ENCODE data around the gene MARK3.

Gene MARK3

DNA sequence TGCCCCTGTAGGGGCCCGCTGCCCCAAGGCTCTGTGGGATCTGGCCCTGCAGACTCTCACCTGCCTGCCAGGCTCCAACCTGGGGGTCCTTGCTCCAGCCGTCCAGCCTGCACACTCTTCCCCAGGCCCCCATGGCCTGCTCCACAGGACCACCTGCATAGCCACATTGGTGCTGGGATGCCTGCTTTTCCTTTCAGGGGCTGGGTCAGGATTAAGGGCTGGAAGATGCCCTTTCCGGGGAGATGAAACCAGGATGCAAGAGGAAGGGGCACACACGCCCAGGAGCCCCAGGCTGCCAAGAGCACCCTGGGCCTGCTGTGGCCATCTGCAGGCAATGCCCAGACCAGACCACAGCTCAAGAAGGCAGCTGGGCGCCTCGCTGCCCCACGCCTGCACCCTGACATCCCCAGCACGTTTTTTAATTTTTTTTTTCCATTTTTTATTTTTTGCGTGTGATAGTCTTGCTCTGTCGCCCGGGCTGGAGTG is 162.3 kb downstream of the MARK3 start:
- no peaks in the 10 kb centered on the region for H3K27me3 ChIP-seq (ENCODE audit: control insufficient read depth in 5 of 5, insufficient read depth in 4 of 5, low read length in 5 of 5)
- H3K4me1 ChIP-seq (ENCODE audit: control insufficient read depth in 5 of 5, insufficient read depth in 5 of 5, low read length in 5 of 5) = peaks cover 7 to 63% (median 59%) of the 10 kb centered on the region in 5 donors
- no peak overlapping the region for H3K9ac ChIP-seq (ENCODE audit: low read length in 5 of 5)

GRCh38 chr14:103547941-103548462 is 162.8 kb downstream of the MARK3 start:
- Histone ChIP-seq H3K36me3 (ENCODE audit: control insufficient read depth in 5 of 5, insufficient read depth in 5 of 5, low read length in 5 of 5) (peaks cover 0 to 2% (median 0%) of the 10 kb centered on the region in 5 donors), H3K27me3 (ENCODE audit: control insufficient read depth in 5 of 5, insufficient read depth in 4 of 5, low read length in 5 of 5) (no peaks in the 10 kb centered on the region), H3K27ac (ENCODE audit: low read depth, low read length) (no peak overlapping the region), H3K4me1 (ENCODE audit: control insufficient read depth in 5 of 5, insufficient read depth in 5 of 5, low read length in 5 of 5) (peaks cover 10 to 63% (median 59%) of the 10 kb centered on the region in 5 donors), H3K4me3 (ENCODE audit: low read depth in 1 of 5, low read length in 5 of 5) (no peak overlapping the region), H3K9me3 (ENCODE audit: control insufficient read depth in 5 of 5, low read length in 5 of 5) (no peaks in the 10 kb centered on the region), H3K9ac (ENCODE audit: low read length in 5 of 5) (no peak overlapping the region)

More for the DNA sequence above, 162.3 kb downstream of the MARK3 start:
- H3K9me3 ChIP-seq (ENCODE audit: control insufficient read depth in 5 of 5, low read length in 5 of 5) = no peaks in the 10 kb centered on the region
- H3K36me3 ChIP-seq (ENCODE audit: control insufficient read depth in 5 of 5, insufficient read depth in 5 of 5, low read length in 5 of 5) = peaks cover 0 to 2% (median 0%) of the 10 kb centered on the region in 5 donors
- no peak overlapping the region for H3K27ac ChIP-seq (ENCODE audit: low read depth, low read length)
- no peak overlapping the region for H3K4me3 ChIP-seq (ENCODE audit: low read depth in 1 of 5, low read length in 5 of 5)

GRCh38 chr14:103548463-103549351 is 163.5 kb downstream of the MARK3 start:
- Histone ChIP-seq H3K4me3 (ENCODE audit: low read depth in 1 of 5, low read length in 5 of 5) (no peak overlapping the region), H3K27ac (ENCODE audit: low read depth, low read length) (no peak overlapping the region), H3K36me3 (ENCODE audit: control insufficient read depth in 5 of 5, insufficient read depth in 5 of 5, low read length in 5 of 5) (peaks cover 0 to 2% (median 0%) of the 10 kb centered on the region in 5 donors), H3K4me1 (ENCODE audit: control insufficient read depth in 5 of 5, insufficient read depth in 5 of 5, low read length in 5 of 5) (peaks cover 10 to 57% (median 53%) of the 10 kb centered on the region in 5 donors), H3K9ac (ENCODE audit: low read length in 5 of 5) (no peak overlapping the region), H3K9me3 (ENCODE audit: control insufficient read depth in 5 of 5, low read length in 5 of 5) (no peaks in the 10 kb centered on the region), H3K27me3 (ENCODE audit: control insufficient read depth in 5 of 5, insufficient read depth in 4 of 5, low read length in 5 of 5) (no peaks in the 10 kb centered on the region)

DNA sequence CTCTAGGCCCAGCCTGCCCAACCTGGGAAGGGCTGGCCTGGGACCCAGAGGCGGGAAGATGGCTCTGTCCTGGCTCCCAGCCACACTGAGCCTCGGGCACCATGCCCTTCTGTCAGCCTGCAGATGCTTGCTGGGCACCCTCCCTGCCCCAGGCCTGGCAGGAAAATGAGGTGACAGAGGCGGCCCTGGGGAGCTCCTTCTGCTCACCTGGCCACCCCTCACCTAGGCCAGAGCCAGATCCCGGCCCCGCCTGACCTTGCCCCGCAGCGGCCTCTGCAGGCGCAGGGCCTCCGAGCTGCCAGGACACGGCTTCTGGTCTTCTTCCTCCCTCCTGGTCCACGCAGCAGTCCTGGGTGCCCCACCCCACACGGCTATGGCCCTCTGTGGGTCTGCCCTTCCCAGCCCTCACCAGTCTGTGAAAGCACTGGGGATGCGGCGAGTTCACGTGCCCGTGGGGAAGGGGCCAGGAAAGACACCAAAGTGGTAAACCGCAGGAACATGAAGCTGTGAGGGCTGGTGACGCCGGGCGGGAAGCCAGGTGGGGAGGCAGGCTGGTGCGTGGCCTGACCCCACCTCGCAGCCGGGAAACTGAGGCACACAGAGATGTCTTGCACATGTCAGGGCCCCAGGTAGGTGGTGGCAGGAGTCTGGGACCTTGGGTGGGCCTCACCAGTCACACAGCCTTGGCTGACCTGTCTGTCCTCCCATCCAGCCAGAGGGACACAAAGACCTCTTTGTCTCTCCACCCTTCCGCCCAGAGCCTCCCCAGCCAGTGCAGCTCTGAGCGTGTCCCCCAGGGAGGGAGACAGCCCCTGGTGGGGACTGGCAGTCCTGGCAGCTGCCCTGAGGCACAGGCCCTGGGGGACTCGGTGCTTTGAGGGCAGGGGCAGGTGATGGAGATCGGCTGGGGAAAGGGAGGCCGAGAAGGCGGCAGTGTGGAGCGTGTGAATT is 164.4 kb downstream of the MARK3 start:
- Histone ChIP-seq H3K36me3 (ENCODE audit: control insufficient read depth in 5 of 5, insufficient read depth in 5 of 5, low read length in 5 of 5) (peaks cover 0 to 2% (median 0%) of the 10 kb centered on the region in 5 donors), H3K9me3 (ENCODE audit: control insufficient read depth in 5 of 5, low read length in 5 of 5) (no peaks in the 10 kb centered on the region), H3K4me1 (ENCODE audit: control insufficient read depth in 5 of 5, insufficient read depth in 5 of 5, low read length in 5 of 5) (peaks cover 10 to 48% (median 44%) of the 10 kb centered on the region in 5 donors), H3K4me3 (ENCODE audit: low read depth in 1 of 5, low read length in 5 of 5) (no peak overlapping the region), H3K9ac (ENCODE audit: low read length in 5 of 5) (peak overlapping the region in 2 of 5 donors; percentile 8 to 41), H3K27ac (ENCODE audit: low read depth, low read length) (peak overlapping the region; percentile 38), H3K27me3 (ENCODE audit: control insufficient read depth in 5 of 5, insufficient read depth in 4 of 5, low read length in 5 of 5) (no peaks in the 10 kb centered on the region)

DNA sequence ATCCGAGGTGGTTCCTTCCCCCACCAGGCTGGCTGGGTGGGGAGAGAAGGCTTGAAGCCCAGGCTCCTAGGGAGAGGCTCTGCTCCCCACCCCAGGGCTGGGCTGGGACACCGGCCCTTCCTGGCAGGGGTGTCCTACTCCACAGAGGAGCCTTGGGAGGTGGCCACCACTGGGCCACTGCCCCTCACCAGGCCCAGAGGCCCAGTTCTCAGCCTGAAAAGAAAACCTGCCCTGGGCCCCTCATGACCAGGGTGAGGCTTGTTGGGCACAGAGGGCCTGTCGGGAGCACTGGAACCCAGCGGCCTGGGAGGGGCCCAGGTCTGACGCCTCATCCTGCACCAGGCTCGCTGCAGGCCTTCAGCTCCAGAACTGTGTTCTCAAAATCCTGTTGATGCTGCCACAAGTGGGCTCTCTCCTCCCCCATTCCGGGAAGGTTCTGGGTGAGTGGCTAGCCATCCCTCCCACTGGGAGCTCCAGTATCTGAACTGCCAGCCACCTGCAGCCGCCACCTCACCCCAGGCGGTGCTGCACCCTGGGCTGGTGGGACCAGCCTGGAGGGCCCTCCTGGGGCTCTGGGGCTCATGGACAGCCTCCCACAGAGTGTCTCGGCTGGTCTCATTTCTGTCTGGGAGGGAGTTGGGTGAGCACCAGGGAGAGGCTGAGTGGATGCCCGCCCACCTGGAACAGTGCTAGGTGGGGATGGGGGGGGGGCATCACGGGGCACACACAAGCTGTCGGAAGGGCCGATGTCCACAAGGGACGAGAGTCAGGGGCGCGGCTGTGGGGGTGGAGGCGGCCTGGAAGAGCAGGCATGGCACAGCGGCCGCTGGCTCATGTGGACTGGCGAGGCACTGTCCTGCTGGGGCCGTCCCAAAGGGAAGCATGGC is 165.5 kb downstream of the MARK3 start:
- H3K4me3 ChIP-seq (ENCODE audit: low read depth in 1 of 5, low read length in 5 of 5) = peak overlapping the region in 3 of 5 donors; percentile 10 to 38 (median 37)
- H3K27ac ChIP-seq (ENCODE audit: low read depth, low read length) = peak overlapping the region; percentile 82

GRCh38 chr14:103551338-103551762 is 166.1 kb downstream of the MARK3 start:
- H3K27me3 ChIP-seq (ENCODE audit: control insufficient read depth in 5 of 5, insufficient read depth in 4 of 5, low read length in 5 of 5) = no peaks in the 10 kb centered on the region
- H3K9me3 ChIP-seq (ENCODE audit: control insufficient read depth in 5 of 5, low read length in 5 of 5) = no peaks in the 10 kb centered on the region
- peak overlapping the region in 3 of 5 donors; percentile 12 to 59 (median 57) for H3K9ac ChIP-seq (ENCODE audit: low read length in 5 of 5)
- peak overlapping the region; percentile 82 for H3K27ac ChIP-seq (ENCODE audit: low read depth, low read length)
- H3K4me1 ChIP-seq (ENCODE audit: control insufficient read depth in 5 of 5, insufficient read depth in 5 of 5, low read length in 5 of 5) = peaks cover 10 to 43% (median 41%) of the 10 kb centered on the region in 5 donors
- H3K4me3 ChIP-seq (ENCODE audit: low read depth in 1 of 5, low read length in 5 of 5) = peak overlapping the region in 4 of 5 donors; percentile 10 to 38 (median 31)
- peaks cover 0 to 2% (median 0%) of the 10 kb centered on the region in 5 donors for H3K36me3 ChIP-seq (ENCODE audit: control insufficient read depth in 5 of 5, insufficient read depth in 5 of 5, low read length in 5 of 5)

More for the DNA sequence above, 165.5 kb downstream of the MARK3 start:
- Histone ChIP-seq H3K4me1 (ENCODE audit: control insufficient read depth in 5 of 5, insufficient read depth in 5 of 5, low read length in 5 of 5) (peaks cover 10 to 43% (median 42%) of the 10 kb centered on the region in 5 donors), H3K36me3 (ENCODE audit: control insufficient read depth in 5 of 5, insufficient read depth in 5 of 5, low read length in 5 of 5) (peaks cover 0 to 2% (median 0%) of the 10 kb centered on the region in 5 donors), H3K27me3 (ENCODE audit: control insufficient read depth in 5 of 5, insufficient read depth in 4 of 5, low read length in 5 of 5) (no peaks in the 10 kb centered on the region), H3K9me3 (ENCODE audit: control insufficient read depth in 5 of 5, low read length in 5 of 5) (no peaks in the 10 kb centered on the region), H3K9ac (ENCODE audit: low read length in 5 of 5) (peak overlapping the region in 2 of 5 donors; percentile 47 to 59)

- H3K4me1 ChIP-seq (ENCODE audit: control insufficient read depth in 5 of 5, insufficient read depth in 5 of 5, low read length in 5 of 5) = peaks cover 10 to 48% (median 42%) of the 10 kb centered on the region in 5 donors
- H3K36me3 ChIP-seq (ENCODE audit: control insufficient read depth in 5 of 5, insufficient read depth in 5 of 5, low read length in 5 of 5) = peaks cover 0 to 2% (median 0%) of the 10 kb centered on the region in 5 donors
- H3K9ac ChIP-seq (ENCODE audit: low read length in 5 of 5) = peak overlapping the region; percentile 12 to 59 (median 47)
- peak overlapping the region; percentile 82 for H3K27ac ChIP-seq (ENCODE audit: low read depth, low read length)
- peak overlapping the region; percentile 2 to 38 (median 17) for H3K4me3 ChIP-seq (ENCODE audit: low read depth in 1 of 5, low read length in 5 of 5)
- H3K27me3 ChIP-seq (ENCODE audit: control insufficient read depth in 5 of 5, insufficient read depth in 4 of 5, low read length in 5 of 5) = no peaks in the 10 kb centered on the region
- no peaks in the 10 kb centered on the region for H3K9me3 ChIP-seq (ENCODE audit: control insufficient read depth in 5 of 5, low read length in 5 of 5)
Measured at GRCh38 chr14:103552011-103552845, 167.0 kb downstream of the MARK3 start.

DNA sequence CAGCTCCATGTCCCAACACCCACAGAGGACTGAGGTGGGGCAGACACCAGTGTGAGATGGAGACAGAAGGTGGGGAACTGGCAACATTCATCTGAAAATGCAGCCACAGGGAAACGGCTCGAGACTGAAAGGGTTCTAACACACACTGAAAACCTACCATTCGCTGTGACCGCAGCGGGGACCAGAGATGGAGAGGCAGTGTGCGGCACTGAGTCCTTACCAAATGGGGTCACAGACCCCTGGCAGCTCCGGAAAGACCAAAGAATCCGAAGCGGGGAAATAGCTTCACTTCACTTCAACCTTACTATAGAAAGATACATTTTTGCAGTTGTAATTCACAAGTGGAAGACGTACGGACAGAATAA is 167.6 kb downstream of the MARK3 start:
- H3K4me1 ChIP-seq (ENCODE audit: control insufficient read depth in 5 of 5, insufficient read depth in 5 of 5, low read length in 5 of 5) = peaks cover 10 to 54% (median 48%) of the 10 kb centered on the region in 5 donors
- H3K4me3 ChIP-seq (ENCODE audit: low read depth in 1 of 5, low read length in 5 of 5) = peak overlapping the region in 1 of 5 donors; percentile 2
- H3K27me3 ChIP-seq (ENCODE audit: control insufficient read depth in 5 of 5, insufficient read depth in 4 of 5, low read length in 5 of 5) = no peaks in the 10 kb centered on the region
- peak overlapping the region; percentile 82 for H3K27ac ChIP-seq (ENCODE audit: low read depth, low read length)
- peak overlapping the region in 1 of 5 donors; percentile 44 for H3K9ac ChIP-seq (ENCODE audit: low read length in 5 of 5)
- H3K9me3 ChIP-seq (ENCODE audit: control insufficient read depth in 5 of 5, low read length in 5 of 5) = no peaks in the 10 kb centered on the region
- peaks cover 0 to 2% (median 0%) of the 10 kb centered on the region in 5 donors for H3K36me3 ChIP-seq (ENCODE audit: control insufficient read depth in 5 of 5, insufficient read depth in 5 of 5, low read length in 5 of 5)
